Measurements from ENCODE around the gene RAB35.

The RAB35 gene

DNA sequence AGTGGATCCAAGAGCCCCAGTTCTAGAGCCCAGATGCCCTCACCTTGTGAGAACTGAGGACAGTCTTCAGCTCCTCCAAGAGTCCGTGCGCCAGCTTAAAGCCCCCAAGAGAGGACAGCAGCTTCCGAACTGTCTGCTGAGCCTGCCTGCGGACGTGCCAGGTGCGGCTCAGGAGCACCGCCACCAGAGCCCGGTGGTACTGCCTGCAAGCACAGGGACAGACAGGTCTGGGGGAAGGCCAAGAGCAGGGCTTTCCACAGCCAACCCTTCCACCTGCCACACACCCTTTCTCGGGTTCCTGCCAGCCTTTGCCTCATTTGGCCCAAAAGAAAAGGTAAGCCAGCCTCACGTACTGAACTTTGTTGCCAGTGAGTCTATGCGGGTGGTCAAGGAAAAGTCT, 47.7 kb upstream of the RAB35 start:
- TF ChIP-seq, protein P1, sequence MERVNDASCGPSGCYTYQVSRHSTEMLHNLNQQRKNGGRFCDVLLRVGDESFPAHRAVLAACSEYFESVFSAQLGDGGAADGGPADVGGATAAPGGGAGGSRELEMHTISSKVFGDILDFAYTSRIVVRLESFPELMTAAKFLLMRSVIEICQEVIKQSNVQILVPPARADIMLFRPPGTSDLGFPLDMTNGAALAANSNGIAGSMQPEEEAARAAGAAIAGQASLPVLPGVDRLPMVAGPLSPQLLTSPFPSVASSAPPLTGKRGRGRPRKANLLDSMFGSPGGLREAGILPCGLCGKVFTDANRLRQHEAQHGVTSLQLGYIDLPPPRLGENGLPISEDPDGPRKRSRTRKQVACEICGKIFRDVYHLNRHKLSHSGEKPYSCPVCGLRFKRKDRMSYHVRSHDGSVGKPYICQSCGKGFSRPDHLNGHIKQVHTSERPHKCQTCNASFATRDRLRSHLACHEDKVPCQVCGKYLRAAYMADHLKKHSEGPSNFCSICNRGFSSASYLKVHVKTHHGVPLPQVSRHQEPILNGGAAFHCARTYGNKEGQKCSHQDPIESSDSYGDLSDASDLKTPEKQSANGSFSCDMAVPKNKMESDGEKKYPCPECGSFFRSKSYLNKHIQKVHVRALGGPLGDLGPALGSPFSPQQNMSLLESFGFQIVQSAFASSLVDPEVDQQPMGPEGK (tag by site-specific recombination; IDR thresholded peaks at IDR 0.05) = no peak
- TF ChIP-seq ZNF677 (tag by site-specific recombination; IDR thresholded peaks at IDR 0.05) (no peak), ZNF221 (tag by site-specific recombination; IDR thresholded peaks at IDR 0.05; ENCODE audit: borderline replicate concordance) (no peak), KLF8 (tag by site-specific recombination; IDR thresholded peaks at IDR 0.05) (no peak), ZNF292 (tag by site-specific recombination; IDR thresholded peaks at IDR 0.05; ENCODE audit: borderline replicate concordance, low read depth) (no peak), ZNF23 (tag by site-specific recombination; IDR thresholded peaks at IDR 0.05; ENCODE audit: borderline replicate concordance) (no peak), ZNF155 (tag by site-specific recombination; IDR thresholded peaks at IDR 0.05) (no peak), ZNF654 (tag by site-specific recombination; IDR thresholded peaks at IDR 0.05; ENCODE audit: low read depth) (no peak), ZNF560 (tag by site-specific recombination; IDR thresholded peaks at IDR 0.05; ENCODE audit: borderline replicate concordance) (no peak), ZNF121 (tag by site-specific recombination; IDR thresholded peaks at IDR 0.05) (no peak), KLF16 (tag by site-specific recombination; IDR thresholded peaks at IDR 0.05) (no peak)
- TF ChIP-seq, protein P2, sequence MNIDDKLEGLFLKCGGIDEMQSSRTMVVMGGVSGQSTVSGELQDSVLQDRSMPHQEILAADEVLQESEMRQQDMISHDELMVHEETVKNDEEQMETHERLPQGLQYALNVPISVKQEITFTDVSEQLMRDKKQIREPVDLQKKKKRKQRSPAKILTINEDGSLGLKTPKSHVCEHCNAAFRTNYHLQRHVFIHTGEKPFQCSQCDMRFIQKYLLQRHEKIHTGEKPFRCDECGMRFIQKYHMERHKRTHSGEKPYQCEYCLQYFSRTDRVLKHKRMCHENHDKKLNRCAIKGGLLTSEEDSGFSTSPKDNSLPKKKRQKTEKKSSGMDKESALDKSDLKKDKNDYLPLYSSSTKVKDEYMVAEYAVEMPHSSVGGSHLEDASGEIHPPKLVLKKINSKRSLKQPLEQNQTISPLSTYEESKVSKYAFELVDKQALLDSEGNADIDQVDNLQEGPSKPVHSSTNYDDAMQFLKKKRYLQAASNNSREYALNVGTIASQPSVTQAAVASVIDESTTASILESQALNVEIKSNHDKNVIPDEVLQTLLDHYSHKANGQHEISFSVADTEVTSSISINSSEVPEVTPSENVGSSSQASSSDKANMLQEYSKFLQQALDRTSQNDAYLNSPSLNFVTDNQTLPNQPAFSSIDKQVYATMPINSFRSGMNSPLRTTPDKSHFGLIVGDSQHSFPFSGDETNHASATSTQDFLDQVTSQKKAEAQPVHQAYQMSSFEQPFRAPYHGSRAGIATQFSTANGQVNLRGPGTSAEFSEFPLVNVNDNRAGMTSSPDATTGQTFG (tag by site-specific recombination; IDR thresholded peaks at IDR 0.05; ENCODE audit: borderline replicate concordance) = no peak
- TF ChIP-seq, protein P3, sequence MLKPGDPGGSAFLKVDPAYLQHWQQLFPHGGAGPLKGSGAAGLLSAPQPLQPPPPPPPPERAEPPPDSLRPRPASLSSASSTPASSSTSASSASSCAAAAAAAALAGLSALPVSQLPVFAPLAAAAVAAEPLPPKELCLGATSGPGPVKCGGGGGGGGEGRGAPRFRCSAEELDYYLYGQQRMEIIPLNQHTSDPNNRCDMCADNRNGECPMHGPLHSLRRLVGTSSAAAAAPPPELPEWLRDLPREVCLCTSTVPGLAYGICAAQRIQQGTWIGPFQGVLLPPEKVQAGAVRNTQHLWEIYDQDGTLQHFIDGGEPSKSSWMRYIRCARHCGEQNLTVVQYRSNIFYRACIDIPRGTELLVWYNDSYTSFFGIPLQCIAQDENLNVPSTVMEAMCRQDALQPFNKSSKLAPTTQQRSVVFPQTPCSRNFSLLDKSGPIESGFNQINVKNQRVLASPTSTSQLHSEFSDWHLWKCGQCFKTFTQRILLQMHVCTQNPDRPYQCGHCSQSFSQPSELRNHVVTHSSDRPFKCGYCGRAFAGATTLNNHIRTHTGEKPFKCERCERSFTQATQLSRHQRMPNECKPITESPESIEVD (tag by site-specific recombination; IDR thresholded peaks at IDR 0.05) = no peak
- TF ChIP-seq, protein P4, sequence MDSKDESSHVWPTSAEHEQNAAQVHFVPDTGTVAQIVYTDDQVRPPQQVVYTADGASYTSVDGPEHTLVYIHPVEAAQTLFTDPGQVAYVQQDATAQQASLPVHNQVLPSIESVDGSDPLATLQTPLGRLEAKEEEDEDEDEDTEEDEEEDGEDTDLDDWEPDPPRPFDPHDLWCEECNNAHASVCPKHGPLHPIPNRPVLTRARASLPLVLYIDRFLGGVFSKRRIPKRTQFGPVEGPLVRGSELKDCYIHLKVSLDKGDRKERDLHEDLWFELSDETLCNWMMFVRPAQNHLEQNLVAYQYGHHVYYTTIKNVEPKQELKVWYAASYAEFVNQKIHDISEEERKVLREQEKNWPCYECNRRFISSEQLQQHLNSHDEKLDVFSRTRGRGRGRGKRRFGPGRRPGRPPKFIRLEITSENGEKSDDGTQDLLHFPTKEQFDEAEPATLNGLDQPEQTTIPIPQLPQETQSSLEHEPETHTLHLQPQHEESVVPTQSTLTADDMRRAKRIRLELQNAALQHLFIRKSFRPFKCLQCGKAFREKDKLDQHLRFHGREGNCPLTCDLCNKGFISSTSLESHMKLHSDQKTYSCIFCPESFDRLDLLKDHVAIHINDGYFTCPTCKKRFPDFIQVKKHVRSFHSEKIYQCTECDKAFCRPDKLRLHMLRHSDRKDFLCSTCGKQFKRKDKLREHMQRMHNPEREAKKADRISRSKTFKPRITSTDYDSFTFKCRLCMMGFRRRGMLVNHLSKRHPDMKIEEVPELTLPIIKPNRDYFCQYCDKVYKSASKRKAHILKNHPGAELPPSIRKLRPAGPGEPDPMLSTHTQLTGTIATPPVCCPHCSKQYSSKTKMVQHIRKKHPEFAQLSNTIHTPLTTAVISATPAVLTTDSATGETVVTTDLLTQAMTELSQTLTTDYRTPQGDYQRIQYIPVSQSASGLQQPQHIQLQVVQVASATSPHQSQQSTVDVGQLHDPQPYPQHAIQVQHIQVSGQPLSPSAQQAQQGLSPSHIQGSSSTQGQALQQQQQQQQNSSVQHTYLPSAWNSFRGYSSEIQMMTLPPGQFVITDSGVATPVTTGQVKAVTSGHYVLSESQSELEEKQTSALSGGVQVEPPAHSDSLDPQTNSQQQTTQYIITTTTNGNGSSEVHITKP (tag by site-specific recombination; IDR thresholded peaks at IDR 0.05) = no peak
- H3K4me1 ChIP-seq (ENCODE audit: control insufficient read depth, insufficient read depth, low read length) = no peaks in the 10 kb centered on the region
- H3K4me3 ChIP-seq (ENCODE audit: low read depth, low read length) = no peak overlapping the region
- ChIA-PET POLR2A (interaction anchor here (1.0 kb wide), 1 partner anchor 37 kb away, joined by 3 read pairs; the partner anchor contains the start of gene RPLP0), CTCF (interaction anchor here (0.6 kb wide), 2 partner anchors 126 to 378 kb away, joined by 3 to 4 read pairs; no protein-coding TSS in a partner anchor)
- H3K36me3 ChIP-seq (ENCODE audit: control insufficient read depth in 2 of 2, insufficient read depth in 1 of 2, low read length in 2 of 2) = peaks cover 39 to 79% of the 10 kb centered on the region in 2 experiments
- no peaks in the 10 kb centered on the region for H3K9me3 ChIP-seq (ENCODE audit: control insufficient read depth, insufficient read depth, low read depth, low read length)
- H3K27ac ChIP-seq (ENCODE audit: extremely low read depth, low read depth, low read length) = no peak overlapping the region

DNA sequence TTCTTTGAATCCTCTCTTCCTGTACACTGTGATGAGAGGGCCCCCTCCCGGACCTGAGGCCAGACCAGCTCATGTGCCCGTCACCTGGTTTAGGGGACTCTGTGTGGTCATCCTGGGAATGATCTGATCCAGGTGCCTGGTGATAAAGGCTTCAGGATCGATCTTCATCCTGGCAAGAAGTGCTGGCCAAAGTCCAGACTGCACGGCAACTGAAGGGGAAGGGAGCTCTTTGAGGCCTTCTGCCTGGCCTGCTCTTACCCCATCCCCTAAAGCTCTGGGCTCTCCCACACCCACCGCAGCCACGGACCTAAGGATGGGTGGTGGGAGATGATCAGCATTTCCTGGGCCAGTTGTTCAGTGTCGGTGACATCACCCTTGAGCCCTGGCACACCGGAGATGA, 46.2 kb upstream of the RAB35 start:
- Histone ChIP-seq H3K27ac (ENCODE audit: extremely low read depth, low read depth, low read length) (no peak overlapping the region), H3K9me3 (ENCODE audit: control insufficient read depth, insufficient read depth, low read depth, low read length) (no peaks in the 10 kb centered on the region), H3K4me1 (ENCODE audit: control insufficient read depth, insufficient read depth, low read length) (no peaks in the 10 kb centered on the region), H3K4me3 (ENCODE audit: low read depth, low read length) (no peak overlapping the region), H3K36me3 (ENCODE audit: control insufficient read depth in 2 of 2, insufficient read depth in 1 of 2, low read length in 2 of 2) (peaks cover 27 to 81% of the 10 kb centered on the region in 2 experiments)
- POLR2A ChIA-PET = interaction anchor here (1.0 to 1.1 kb wide), 2 partner anchors 38 to 46 kb away, joined by 3 to 5 read pairs; partner anchors contain the start of genes RAB35 and RPLP0
- CTCF ChIA-PET = no interaction called here
- TF ChIP-seq, protein P5, sequence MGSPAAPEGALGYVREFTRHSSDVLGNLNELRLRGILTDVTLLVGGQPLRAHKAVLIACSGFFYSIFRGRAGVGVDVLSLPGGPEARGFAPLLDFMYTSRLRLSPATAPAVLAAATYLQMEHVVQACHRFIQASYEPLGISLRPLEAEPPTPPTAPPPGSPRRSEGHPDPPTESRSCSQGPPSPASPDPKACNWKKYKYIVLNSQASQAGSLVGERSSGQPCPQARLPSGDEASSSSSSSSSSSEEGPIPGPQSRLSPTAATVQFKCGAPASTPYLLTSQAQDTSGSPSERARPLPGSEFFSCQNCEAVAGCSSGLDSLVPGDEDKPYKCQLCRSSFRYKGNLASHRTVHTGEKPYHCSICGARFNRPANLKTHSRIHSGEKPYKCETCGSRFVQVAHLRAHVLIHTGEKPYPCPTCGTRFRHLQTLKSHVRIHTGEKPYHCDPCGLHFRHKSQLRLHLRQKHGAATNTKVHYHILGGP (tag by site-specific recombination; IDR thresholded peaks at IDR 0.05) = no peak
- TF ChIP-seq ZNF623 (tag by site-specific recombination; IDR thresholded peaks at IDR 0.05) (no peak), ZNF292 (tag by site-specific recombination; IDR thresholded peaks at IDR 0.05; ENCODE audit: borderline replicate concordance, low read depth) (no peak), ZNF837 (tag by site-specific recombination; IDR thresholded peaks at IDR 0.05) (no peak)
- TF ChIP-seq, protein P6, sequence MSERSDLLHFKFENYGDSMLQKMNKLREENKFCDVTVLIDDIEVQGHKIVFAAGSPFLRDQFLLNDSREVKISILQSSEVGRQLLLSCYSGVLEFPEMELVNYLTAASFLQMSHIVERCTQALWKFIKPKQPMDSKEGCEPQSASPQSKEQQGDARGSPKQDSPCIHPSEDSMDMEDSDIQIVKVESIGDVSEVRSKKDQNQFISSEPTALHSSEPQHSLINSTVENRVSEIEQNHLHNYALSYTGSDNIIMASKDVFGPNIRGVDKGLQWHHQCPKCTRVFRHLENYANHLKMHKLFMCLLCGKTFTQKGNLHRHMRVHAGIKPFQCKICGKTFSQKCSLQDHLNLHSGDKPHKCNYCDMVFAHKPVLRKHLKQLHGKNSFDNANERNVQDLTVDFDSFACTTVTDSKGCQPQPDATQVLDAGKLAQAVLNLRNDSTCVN (tag by site-specific recombination; optimal IDR thresholded peaks at IDR 0.05) = no peak

All from HEK293 (cell line).